Activated CD4-positive, alpha-beta T cell treated with anti-CD3 and anti-CD28 coated beads for 36 hours (primary cell): ENCODE measurements around the gene LINGO3. TPM values are rescaled to one million over a fixed set of nuclear protein-coding genes. Genes with fewer than 3 reads are reported as not detected.

ENCODE experiments used
- ATAC-seq: fragments of 200-7000 bp; cut with Tn5 transposase; one replicate; pipeline ENCODE4 v1.10.0; 2021; ENCODE audit warnings: mild to moderate bottlenecking, moderate library complexity
- CTCF ChIA-PET: fragments of 350-600 bp; sonication (Branson Sonifier 250); formaldehyde crosslinking; loops from one replicate; lab custom pipeline; 2021; ENCODE audit warnings: antibody characterized with exemption; lab: Charles Lee
- POLR2A ChIA-PET: fragments of 350-600 bp; sonication (Branson Sonifier 250); formaldehyde crosslinking; loops from one replicate; lab custom pipeline; 2021; ENCODE audit warnings: antibody characterized with exemption, inconsistent platforms; lab: Charles Lee
- DNase-seq: peaks from one replicate; pipeline ENCODE4 v3.0.0-alpha.2; 2020
- H3K27ac Mint-ChIP-seq: one replicate; pipeline ENCODE4 v1.8.0; 2021; ENCODE audit warnings: mixed read lengths
- H3K27me3 Mint-ChIP-seq: one replicate; pipeline ENCODE4 v1.8.0; 2021; ENCODE audit warnings: mixed read lengths
- H3K36me3 Mint-ChIP-seq: one replicate; pipeline ENCODE4 v1.8.0; 2021; ENCODE audit warnings: low read depth, mixed read lengths
- H3K4me1 Mint-ChIP-seq: one replicate; pipeline ENCODE4 v1.8.0; 2021; ENCODE audit warnings: mixed read lengths
- H3K4me3 Mint-ChIP-seq: one replicate; pipeline ENCODE4 v1.8.0; 2021; ENCODE audit warnings: mild to moderate bottlenecking, moderate library complexity, mixed read lengths
- H3K9me3 Mint-ChIP-seq: one replicate; pipeline ENCODE4 v1.8.0; 2021; ENCODE audit warnings: low read depth, mixed read lengths
- intact Hi-C, 2 experiments: fragments of 100-400 bp; cut with DNase I in 1 of 2; cut with micrococcal nuclease in 1 of 2; formaldehyde crosslinking; loops; one replicate each; pipeline versions ENCODE4 v1.14.2 to v1.15.1; 2022 to 2024; cut with DNase I, micrococcal nuclease
- total RNA-seq, 2 experiments: library from RNA; stranded (reverse); gene quantifications; one replicate each; pipeline ENCODE4 v1.2.3, GENCODE V29; 2021

The LINGO3 gene
- total RNA-seq, 2 experiments from 2014 or later: not detected

- intact Hi-C loops: no loop called here
- DNase-seq: no peak
- H3K4me1 Mint-ChIP-seq: no peaks in the 10 kb centered on the region
- no peak for ATAC-seq
- CTCF ChIA-PET: interaction anchor here (0.6 kb wide), 1 partner anchor 79 kb away, joined by 3 read pairs; no protein-coding TSS in a partner anchor
- no peaks in the 10 kb centered on the region for H3K9me3 Mint-ChIP-seq
- peaks cover 4% of the 10 kb centered on the region for H3K36me3 Mint-ChIP-seq
- H3K27ac Mint-ChIP-seq: no peak overlapping the region
- POLR2A ChIA-PET: no interaction called here
- no peak overlapping the region for H3K4me3 Mint-ChIP-seq
- H3K27me3 Mint-ChIP-seq: no peaks in the 10 kb centered on the region
Observed at GRCh38 chr19:2345794-2346663, 38.1 kb upstream of the LINGO3 start.

- intact Hi-C loops: no loop called here
- no peak for DNase-seq
- CTCF ChIA-PET: no interaction called here
- POLR2A ChIA-PET: interaction anchor here (0.6 kb wide), 1 partner anchor 17 kb away, joined by 4 read pairs; no protein-coding TSS in a partner anchor
- no peak overlapping the region for H3K27ac Mint-ChIP-seq
- no peaks in the 10 kb centered on the region for H3K4me1 Mint-ChIP-seq
- no peak overlapping the region for H3K4me3 Mint-ChIP-seq
- H3K36me3 Mint-ChIP-seq: peaks cover 4% of the 10 kb centered on the region
- H3K27me3 Mint-ChIP-seq: no peaks in the 10 kb centered on the region
- no peak for ATAC-seq
- no peaks in the 10 kb centered on the region for H3K9me3 Mint-ChIP-seq
Observed at GRCh38 chr19:2345076-2345475, 37.1 kb upstream of the LINGO3 start.

GRCh38 chr19:2344381-2344870, 36.5 kb upstream of the LINGO3 start:
- Mint-ChIP-seq H3K4me1 (no peaks in the 10 kb centered on the region), H3K36me3 (peaks cover 4% of the 10 kb centered on the region), H3K27me3 (no peaks in the 10 kb centered on the region), H3K4me3 (no peak overlapping the region), H3K27ac (no peak overlapping the region), H3K9me3 (no peaks in the 10 kb centered on the region)
- no peak for ATAC-seq
- intact Hi-C loops: no loop called here
- ChIA-PET CTCF (no interaction called here), POLR2A (interaction anchor here (0.6 kb wide), 1 partner anchor 17 kb away, joined by 4 read pairs; no protein-coding TSS in a partner anchor)
- no peak for DNase-seq

- H3K4me1 Mint-ChIP-seq: no peaks in the 10 kb centered on the region
- no peaks in the 10 kb centered on the region for H3K9me3 Mint-ChIP-seq
- no peaks in the 10 kb centered on the region for H3K27me3 Mint-ChIP-seq
- no peak overlapping the region for H3K27ac Mint-ChIP-seq
- POLR2A ChIA-PET: no interaction called here
- intact Hi-C loops: no loop called here
- CTCF ChIA-PET: no interaction called here
- DNase-seq (no peak), ATAC-seq (no peak)
- H3K36me3 Mint-ChIP-seq: peaks cover 4% of the 10 kb centered on the region
- H3K4me3 Mint-ChIP-seq: no peak overlapping the region
Observed at GRCh38 chr19:2343289-2343982, 35.5 kb upstream of the LINGO3 start.

- no peak for DNase-seq
- H3K4me3 Mint-ChIP-seq: no peak overlapping the region
- no peaks in the 10 kb centered on the region for H3K27me3 Mint-ChIP-seq
- POLR2A ChIA-PET: no interaction called here
- ATAC-seq: no peak
- H3K27ac Mint-ChIP-seq: no peak overlapping the region
- CTCF ChIA-PET: no interaction called here
- H3K9me3 Mint-ChIP-seq: no peaks in the 10 kb centered on the region
- H3K36me3 Mint-ChIP-seq: peaks cover 4% of the 10 kb centered on the region
- intact Hi-C loops: no loop called here
- no peaks in the 10 kb centered on the region for H3K4me1 Mint-ChIP-seq
Observed at GRCh38 chr19:2342656-2343288, 34.8 kb upstream of the LINGO3 start.

GRCh38 chr19:2341982-2342381, 34.0 kb upstream of the LINGO3 start:
- no peaks in the 10 kb centered on the region for H3K27me3 Mint-ChIP-seq
- no peak overlapping the region for H3K4me3 Mint-ChIP-seq
- intact Hi-C loops: no loop called here
- no peak for ATAC-seq
- no peak overlapping the region for H3K27ac Mint-ChIP-seq
- POLR2A ChIA-PET: no interaction called here
- peaks cover 4% of the 10 kb centered on the region for H3K36me3 Mint-ChIP-seq
- no peaks in the 10 kb centered on the region for H3K4me1 Mint-ChIP-seq
- H3K9me3 Mint-ChIP-seq: no peaks in the 10 kb centered on the region
- no peak for DNase-seq
- CTCF ChIA-PET: no interaction called here

GRCh38 chr19:2341244-2341751, 33.3 kb upstream of the LINGO3 start:
- Mint-ChIP-seq H3K27ac (no peak overlapping the region), H3K9me3 (peaks cover under 1% of the 10 kb centered on the region), H3K4me3 (no peak overlapping the region), H3K4me1 (peaks cover under 1% of the 10 kb centered on the region), H3K36me3 (peaks cover 4% of the 10 kb centered on the region), H3K27me3 (no peaks in the 10 kb centered on the region)
- ATAC-seq (no peak), DNase-seq (no peak)
- POLR2A ChIA-PET: no interaction called here
- intact Hi-C loops: no loop called here
- CTCF ChIA-PET: no interaction called here

GRCh38 chr19:2340496-2341243, 32.7 kb upstream of the LINGO3 start:
- ChIA-PET CTCF (no interaction called here), POLR2A (interaction anchor here (0.7 kb wide), 1 partner anchor 220 kb away, joined by 3 read pairs; no protein-coding TSS in a partner anchor)
- H3K36me3 Mint-ChIP-seq: peaks cover 5% of the 10 kb centered on the region
- no peak overlapping the region for H3K27ac Mint-ChIP-seq
- no peak for DNase-seq
- H3K4me1 Mint-ChIP-seq: peaks cover 5% of the 10 kb centered on the region
- H3K9me3 Mint-ChIP-seq: peaks cover 6% of the 10 kb centered on the region
- intact Hi-C loops: no loop called here
- H3K27me3 Mint-ChIP-seq: no peaks in the 10 kb centered on the region
- H3K4me3 Mint-ChIP-seq: no peak overlapping the region
- ATAC-seq: no peak

- no peaks in the 10 kb centered on the region for H3K27me3 Mint-ChIP-seq
- DNase-seq: no peak
- ChIA-PET POLR2A (no interaction called here), CTCF (no interaction called here)
- ATAC-seq: no peak
- H3K36me3 Mint-ChIP-seq: peaks cover 10% of the 10 kb centered on the region
- no peak overlapping the region for H3K4me3 Mint-ChIP-seq
- intact Hi-C loops: no loop called here
- H3K27ac Mint-ChIP-seq: no peak overlapping the region
- H3K4me1 Mint-ChIP-seq: peaks cover 6% of the 10 kb centered on the region
- peaks cover 7% of the 10 kb centered on the region for H3K9me3 Mint-ChIP-seq
Observed at GRCh38 chr19:2339644-2340310, 31.8 kb upstream of the LINGO3 start.

GRCh38 chr19:2338751-2339643, 31.0 kb upstream of the LINGO3 start:
- CTCF ChIA-PET: no interaction called here

More at GRCh38 chr19:2338751-2339643, 31.0 kb upstream of the LINGO3 start:
- POLR2A ChIA-PET: no interaction called here
- peaks cover 7% of the 10 kb centered on the region for H3K9me3 Mint-ChIP-seq
- ATAC-seq (no peak), DNase-seq (no peak)
- no peak overlapping the region for H3K4me3 Mint-ChIP-seq
- H3K27me3 Mint-ChIP-seq: no peaks in the 10 kb centered on the region
- intact Hi-C loops: no loop called here
- H3K36me3 Mint-ChIP-seq: peaks cover 10% of the 10 kb centered on the region
- H3K4me1 Mint-ChIP-seq: peaks cover 6% of the 10 kb centered on the region
- H3K27ac Mint-ChIP-seq: no peak overlapping the region
